Activated naive CD8-positive, alpha-beta T cell (primary cell): ENCODE measurements around the gene DTX3L.
A peak's percentile ranks its signal among the peaks of the same experiment; 100 is the strongest.
"Not testable (repeated sequence)": the region's sequence is repeated elsewhere in the genome, so short reads cannot be mapped to it uniquely, and the experiment has no call there.

Experiments
- H3K27ac Mint-ChIP-seq: one replicate; pipeline ENCODE4 v1.8.0; 2021; ENCODE audit warnings: mixed read lengths
- H3K27me3 Mint-ChIP-seq: one replicate; pipeline ENCODE4 v1.8.0; 2021; ENCODE audit warnings: mixed read lengths
- H3K36me3 Mint-ChIP-seq: one replicate; pipeline ENCODE4 v1.8.0; 2021; ENCODE audit warnings: mixed read lengths
- H3K4me1 Mint-ChIP-seq: one replicate; pipeline ENCODE4 v1.8.0; 2021; ENCODE audit warnings: low read depth, mixed read lengths
- H3K4me3 Mint-ChIP-seq: one replicate; pipeline ENCODE4 v1.8.0; 2021; ENCODE audit warnings: mild to moderate bottlenecking, mixed read lengths
- H3K9me3 Mint-ChIP-seq: one replicate; pipeline ENCODE4 v1.8.0; 2021; ENCODE audit warnings: low read depth, mixed read lengths

The DTX3L gene

GRCh38 chr3:122548619-122549018, 15.5 kb upstream of the DTX3L start:
- peaks cover 4% of the 10 kb centered on the region for H3K4me1 Mint-ChIP-seq
- H3K27ac Mint-ChIP-seq: no peak overlapping the region
- H3K4me3 Mint-ChIP-seq: no peak overlapping the region
- no peaks in the 10 kb centered on the region for H3K27me3 Mint-ChIP-seq
- H3K9me3 Mint-ChIP-seq: no peaks in the 10 kb centered on the region
- H3K36me3 Mint-ChIP-seq: peaks cover 37% of the 10 kb centered on the region

GRCh38 chr3:122553171-122553570, 11.0 kb upstream of the DTX3L start:
- Mint-ChIP-seq H3K27me3 (no peaks in the 10 kb centered on the region), H3K36me3 (peaks cover 32% of the 10 kb centered on the region), H3K4me3 (no peak overlapping the region), H3K4me1 (peaks cover 10% of the 10 kb centered on the region), H3K9me3 (no peaks in the 10 kb centered on the region), H3K27ac (no peak overlapping the region)

GRCh38 chr3:122555275-122556071, 8.7 kb upstream of the DTX3L start:
- Mint-ChIP-seq H3K4me3 (no peak overlapping the region), H3K36me3 (peaks cover 27% of the 10 kb centered on the region), H3K27ac (no peak overlapping the region), H3K4me1 (peaks cover 16% of the 10 kb centered on the region), H3K27me3 (no peaks in the 10 kb centered on the region), H3K9me3 (no peaks in the 10 kb centered on the region)

GRCh38 chr3:122557356-122557755, 6.8 kb upstream of the DTX3L start:
- Mint-ChIP-seq H3K4me1 (peaks cover 30% of the 10 kb centered on the region), H3K36me3 (peaks cover 20% of the 10 kb centered on the region), H3K9me3 (no peaks in the 10 kb centered on the region), H3K27ac (no peak overlapping the region), H3K27me3 (no peaks in the 10 kb centered on the region), H3K4me3 (no peak overlapping the region)

- H3K27me3 Mint-ChIP-seq: no peaks in the 10 kb centered on the region
- no peak overlapping the region for H3K27ac Mint-ChIP-seq
- H3K9me3 Mint-ChIP-seq: no peaks in the 10 kb centered on the region
- peaks cover 37% of the 10 kb centered on the region for H3K4me1 Mint-ChIP-seq
- no peak overlapping the region for H3K4me3 Mint-ChIP-seq
- peaks cover 20% of the 10 kb centered on the region for H3K36me3 Mint-ChIP-seq
Observed at GRCh38 chr3:122558605-122559004, 5.5 kb upstream of the DTX3L start.

GRCh38 chr3:122559906-122560305, 4.2 kb upstream of the DTX3L start:
- Mint-ChIP-seq H3K4me1 (peaks cover 37% of the 10 kb centered on the region), H3K36me3 (peaks cover 15% of the 10 kb centered on the region), H3K4me3 (no peak overlapping the region), H3K27me3 (no peaks in the 10 kb centered on the region), H3K9me3 (no peaks in the 10 kb centered on the region), H3K27ac (peak overlapping the region; percentile 46)

GRCh38 chr3:122560680-122561079, 3.5 kb upstream of the DTX3L start:
- Mint-ChIP-seq H3K4me3 (peak overlapping the region; percentile 2), H3K36me3 (peaks cover 13% of the 10 kb centered on the region), H3K27ac (peak overlapping the region; percentile 80), H3K9me3 (no peaks in the 10 kb centered on the region), H3K27me3 (no peaks in the 10 kb centered on the region), H3K4me1 (peaks cover 43% of the 10 kb centered on the region)

GRCh38 chr3:122562923-122563716, 1.0 kb upstream of the DTX3L start:
- Mint-ChIP-seq H3K4me3 (peak overlapping the region; percentile 97), H3K4me1 (peaks cover 63% of the 10 kb centered on the region), H3K27ac (peak overlapping the region; percentile 99), H3K36me3 (peaks cover 13% of the 10 kb centered on the region), H3K9me3 (no peaks in the 10 kb centered on the region), H3K27me3 (no peaks in the 10 kb centered on the region)

GRCh38 chr3:122563717-122564025, 467 bp upstream of the DTX3L start:
- H3K27me3 Mint-ChIP-seq: no peaks in the 10 kb centered on the region

GRCh38 chr3:122568131-122568530, 4.0 kb downstream of the DTX3L start:
- Mint-ChIP-seq H3K27ac (peak overlapping the region; percentile 80), H3K36me3 (peaks cover 21% of the 10 kb centered on the region), H3K4me3 (peak overlapping the region; percentile 42), H3K4me1 (peaks cover 70% of the 10 kb centered on the region)
- H3K27me3 Mint-ChIP-seq, H3K9me3 Mint-ChIP-seq: not testable (repeated sequence)

More at GRCh38 chr3:122563717-122564025, 467 bp upstream of the DTX3L start:
- Mint-ChIP-seq H3K27ac (peak overlapping the region; percentile 99), H3K36me3 (peaks cover 16% of the 10 kb centered on the region), H3K4me3 (peak overlapping the region; percentile 97), H3K4me1 (peaks cover 68% of the 10 kb centered on the region), H3K9me3 (no peaks in the 10 kb centered on the region)

- Mint-ChIP-seq H3K4me3 (peak overlapping the region; percentile 15), H3K36me3 (peaks cover 18% of the 10 kb centered on the region)
Observed at GRCh38 chr3:122568755-122569154, 4.6 kb downstream of the DTX3L start.

GRCh38 chr3:122572940-122573412, 8.8 kb downstream of the DTX3L start:
- Mint-ChIP-seq H3K9me3 (no peaks in the 10 kb centered on the region), H3K4me3 (no peak overlapping the region), H3K4me1 (peaks cover 68% of the 10 kb centered on the region), H3K27me3 (no peaks in the 10 kb centered on the region), H3K36me3 (peaks cover 20% of the 10 kb centered on the region), H3K27ac (peak overlapping the region; percentile 59)

More at GRCh38 chr3:122568755-122569154, 4.6 kb downstream of the DTX3L start:
- Mint-ChIP-seq H3K27me3 (no peaks in the 10 kb centered on the region), H3K27ac (peak overlapping the region; percentile 77), H3K9me3 (no peaks in the 10 kb centered on the region), H3K4me1 (peaks cover 70% of the 10 kb centered on the region)

- peak overlapping the region; percentile 95 for H3K4me3 Mint-ChIP-seq
- H3K4me1 Mint-ChIP-seq: peaks cover 57% of the 10 kb centered on the region
- peaks cover 3% of the 10 kb centered on the region for H3K9me3 Mint-ChIP-seq
- H3K27me3 Mint-ChIP-seq: no peaks in the 10 kb centered on the region
- peak overlapping the region; percentile 97 for H3K27ac Mint-ChIP-seq
- peaks cover 16% of the 10 kb centered on the region for H3K36me3 Mint-ChIP-seq
Observed at GRCh38 chr3:122576174-122576940, 12.2 kb downstream of the DTX3L start.

GRCh38 chr3:122577409-122578031, 13.4 kb downstream of the DTX3L start, which contains the start of gene PARP15:
PARP15 (plus strand) TSS chr3:122577650; CDS start chr3:122577668, 18 bp downstream.
- Mint-ChIP-seq H3K4me3 (peak within 1 kb of the TSS; percentile 95), H3K36me3 (peaks cover 24% of the 10 kb centered on the region), H3K4me1 (peaks cover 57% of the 10 kb centered on the region), H3K9me3 (peaks cover 15% of the 10 kb centered on the region), H3K27me3 (no peaks in the 10 kb centered on the region), H3K27ac (peak within 1 kb of the TSS; percentile 97)
